Trophoblast cell (in vitro differentiated cells and primary cell): ENCODE measurements around the gene METTL8.

Experiments used
- DNase-seq, 2 donors: peaks; one replicate each; pipeline ENCODE4 v3.0.0-alpha.2; 2016
- H2AFZ ChIP-seq: 2 replicates; pipeline ENCODE4 v1.6.1; 2013; ENCODE audit warnings: low read length, moderate library complexity, mild to moderate bottlenecking; ENCODE audit not compliant: insufficient read depth, poor library complexity
- H2AK5ac ChIP-seq: 2 replicates; pipeline ENCODE4 v1.6.1; 2013; ENCODE audit warnings: mild to moderate bottlenecking, low read length
- H2BK120ac ChIP-seq: 2 replicates; pipeline ENCODE4 v1.6.1; 2013; ENCODE audit warnings: low read length, mild to moderate bottlenecking, moderate library complexity; ENCODE audit not compliant: insufficient read depth, poor library complexity
- H2BK12ac ChIP-seq: 2 replicates; pipeline ENCODE4 v1.6.1; 2013; ENCODE audit warnings: mild to moderate bottlenecking, low read length, moderate library complexity
- H2BK5ac ChIP-seq: 2 replicates; pipeline ENCODE4 v1.6.1; 2013; ENCODE audit warnings: low read length, low read depth, moderate library complexity, mild to moderate bottlenecking; ENCODE audit not compliant: poor library complexity
- H3K14ac ChIP-seq: 2 replicates; pipeline ENCODE4 v1.6.1; 2013; ENCODE audit warnings: mild to moderate bottlenecking, low read length
- H3K18ac ChIP-seq: 2 replicates; pipeline ENCODE4 v1.6.1; 2013; ENCODE audit warnings: mild to moderate bottlenecking, low read length
- H3K23ac ChIP-seq: 2 replicates; pipeline ENCODE4 v1.6.1; 2013; ENCODE audit warnings: low read length
- H3K27ac ChIP-seq: 2 replicates; pipeline ENCODE4 v1.5.1; 2013; ENCODE audit warnings: low read depth, mild to moderate bottlenecking, inconsistent platforms, low read length, moderate library complexity
- H3K27me3 ChIP-seq: 2 replicates; pipeline ENCODE4 v1.6.1; 2013; ENCODE audit warnings: inconsistent platforms, mild to moderate bottlenecking, low read length, moderate library complexity; ENCODE audit not compliant: insufficient read depth
- H3K36me3 ChIP-seq, 2 experiments: 1 replicate in 1 of 2; 2 replicates in 1 of 2; pipeline ENCODE4 v1.6.1; 2013; ENCODE audit warnings: low read length in 2 of 2, mild to moderate bottlenecking in 2 of 2, moderate library complexity in 1 of 2; ENCODE audit not compliant: insufficient read depth in 2 of 2, control insufficient read depth in 1 of 2
- H3K4ac ChIP-seq: 2 replicates; pipeline ENCODE4 v1.6.1; 2013; ENCODE audit warnings: low read depth, mild to moderate bottlenecking, low read length, moderate library complexity
- H3K4me1 ChIP-seq, 2 experiments: 1 replicate in 1 of 2; 2 replicates in 1 of 2; pipeline ENCODE4 v1.6.1; 2013; ENCODE audit warnings: low read length in 2 of 2, mild to moderate bottlenecking in 2 of 2, moderate library complexity in 1 of 2; ENCODE audit not compliant: insufficient read depth in 2 of 2, control insufficient read depth in 1 of 2
- H3K4me2 ChIP-seq: 2 replicates; pipeline ENCODE4 v1.6.1; 2013; ENCODE audit warnings: inconsistent platforms, mild to moderate bottlenecking, low read length, moderate library complexity
- H3K4me3 ChIP-seq: 2 replicates; pipeline ENCODE4 v1.5.1; 2013; ENCODE audit warnings: mild to moderate bottlenecking, low read depth, low read length, inconsistent platforms
- H3K79me1 ChIP-seq: one replicate; pipeline ENCODE4 v1.6.1; 2013; ENCODE audit warnings: low read length
- H3K79me2 ChIP-seq: 2 replicates; pipeline ENCODE4 v1.6.1; 2013; ENCODE audit warnings: low read length, mild to moderate bottlenecking; ENCODE audit not compliant: control insufficient read depth, insufficient read depth, poor library complexity
- H3K9ac ChIP-seq: 2 replicates; pipeline ENCODE4 v1.6.1; 2013; ENCODE audit warnings: mild to moderate bottlenecking, low read length
- H3K9me3 ChIP-seq: 2 replicates; pipeline ENCODE4 v1.6.1; 2013; ENCODE audit warnings: low read depth, mild to moderate bottlenecking, control low read depth, inconsistent platforms, low read length; ENCODE audit not compliant: insufficient read depth
- H4K12ac ChIP-seq: 2 replicates; pipeline ENCODE4 v1.6.1; 2013; ENCODE audit warnings: low read depth, mild to moderate bottlenecking, low read length, moderate library complexity
- H4K8ac ChIP-seq: 2 replicates; pipeline ENCODE4 v1.6.1; 2013; ENCODE audit warnings: low read depth, mild to moderate bottlenecking, low read length, moderate library complexity
- H4K91ac ChIP-seq: one replicate; pipeline ENCODE4 v1.6.1; 2013; ENCODE audit warnings: low read depth, mild to moderate bottlenecking, low read length, moderate library complexity
- WGBS: extraction: QIAGEN DNeasy Blood & Tissue Kit; methylation state at CpG from one replicate; pipeline ENCODE4 v1.1.7; 2013; ENCODE audit warnings: missing lambda C conversion rate; ENCODE audit not compliant: insufficient read length, insufficient coverage; ENCODE audit errors: extremely low coverage; 5-methylcytosine and 5-hydroxymethylcytosine counted together

Gene METTL8

GRCh38 chr2:171325886-171326585 is 107.8 kb downstream of the METTL8 start:
- Histone ChIP-seq H2BK12ac (no peak overlapping the region), H3K9me3 (no peaks in the 10 kb centered on the region), H3K9ac (no peak overlapping the region), H3K4ac (no peak overlapping the region), H2BK120ac (no peak overlapping the region), H3K79me1 (no peaks in the 10 kb centered on the region), H3K4me3 (no peak overlapping the region), H4K8ac (no peak overlapping the region), H4K91ac (no peak overlapping the region), H2BK5ac (no peak overlapping the region), H4K12ac (no peak overlapping the region), H3K27ac (no peak overlapping the region), H2AFZ (no peak overlapping the region), H3K27me3 (no peaks in the 10 kb centered on the region), H3K23ac (no peak overlapping the region), H3K4me1 (no peaks in the 10 kb centered on the region), H3K14ac (no peak overlapping the region), H3K79me2 (no peaks in the 10 kb centered on the region), H3K4me2 (no peak overlapping the region), H2AK5ac (no peak overlapping the region), H3K36me3 (peaks cover 0 to 3% of the 10 kb centered on the region in 2 experiments), H3K18ac (no peak overlapping the region)
- DNase-seq, result no peak
- no CpG with 5 or more reads among the region's 4 CpGs for WGBS

- WGBS, result no CpG with 5 or more reads among the region's 5 CpGs
These were observed 109.7 kb downstream of the METTL8 start for GRCh38 chr2:171323971-171324528.

GRCh38 chr2:171322928-171323327 is 110.9 kb downstream of the METTL8 start:
- no peak overlapping the region for H3K27ac ChIP-seq
- DNase-seq, result no peak
- no CpG with 5 or more reads among the region's 4 CpGs for WGBS
- H3K79me2 ChIP-seq, result no peaks in the 10 kb centered on the region
- no peak overlapping the region for H2AK5ac ChIP-seq
- H3K14ac ChIP-seq, result no peak overlapping the region
- H3K18ac ChIP-seq, result no peak overlapping the region
- no peak overlapping the region for H4K8ac ChIP-seq
- no peak overlapping the region for H4K91ac ChIP-seq
- no peaks in the 10 kb centered on the region for H3K27me3 ChIP-seq
- no peaks in the 10 kb centered on the region for H3K9me3 ChIP-seq
- no peak overlapping the region for H3K23ac ChIP-seq
- no peak overlapping the region for H2BK12ac ChIP-seq
- H2BK120ac ChIP-seq, result no peak overlapping the region
- H3K4ac ChIP-seq, result no peak overlapping the region
- H2AFZ ChIP-seq, result no peak overlapping the region
- no peak overlapping the region for H3K4me3 ChIP-seq
- H4K12ac ChIP-seq, result no peak overlapping the region
- no peak overlapping the region for H2BK5ac ChIP-seq
- H3K4me1 ChIP-seq, result no peaks in the 10 kb centered on the region
- H3K79me1 ChIP-seq, result no peaks in the 10 kb centered on the region
- peaks cover 0 to 3% of the 10 kb centered on the region in 2 experiments for H3K36me3 ChIP-seq
- no peak overlapping the region for H3K9ac ChIP-seq
- no peak overlapping the region for H3K4me2 ChIP-seq

More at GRCh38 chr2:171323971-171324528, 109.7 kb downstream of the METTL8 start:
- Histone ChIP-seq H3K27me3 (no peaks in the 10 kb centered on the region), H3K4me1 (no peaks in the 10 kb centered on the region), H4K12ac (no peak overlapping the region), H3K4ac (no peak overlapping the region), H3K27ac (no peak overlapping the region), H4K8ac (no peak overlapping the region), H3K18ac (no peak overlapping the region), H3K4me3 (no peak overlapping the region), H3K23ac (no peak overlapping the region), H3K36me3 (peaks cover 0 to 3% of the 10 kb centered on the region in 2 experiments), H3K79me1 (no peaks in the 10 kb centered on the region), H2BK5ac (no peak overlapping the region), H3K9me3 (no peaks in the 10 kb centered on the region), H3K79me2 (no peaks in the 10 kb centered on the region), H4K91ac (no peak overlapping the region), H2AK5ac (no peak overlapping the region), H3K9ac (no peak overlapping the region), H2BK120ac (no peak overlapping the region), H2AFZ (no peak overlapping the region), H3K14ac (no peak overlapping the region), H3K4me2 (no peak overlapping the region), H2BK12ac (no peak overlapping the region)
- DNase-seq, result no peak

- no peak for DNase-seq
- Histone ChIP-seq H3K27me3 (no peaks in the 10 kb centered on the region), H3K18ac (no peak overlapping the region), H2BK120ac (no peak overlapping the region), H3K9ac (no peak overlapping the region), H3K4me3 (no peak overlapping the region), H3K23ac (no peak overlapping the region), H3K36me3 (peaks cover 0 to 3% of the 10 kb centered on the region in 2 experiments), H4K8ac (no peak overlapping the region), H4K91ac (no peak overlapping the region), H3K14ac (no peak overlapping the region), H2AFZ (no peak overlapping the region), H3K79me2 (no peaks in the 10 kb centered on the region), H2AK5ac (no peak overlapping the region), H2BK5ac (no peak overlapping the region), H3K4ac (no peak overlapping the region), H3K9me3 (no peaks in the 10 kb centered on the region), H3K79me1 (no peaks in the 10 kb centered on the region), H3K27ac (no peak overlapping the region), H3K4me2 (no peak overlapping the region), H3K4me1 (no peaks in the 10 kb centered on the region), H2BK12ac (no peak overlapping the region), H4K12ac (no peak overlapping the region)
These were observed 113.1 kb downstream of the METTL8 start for GRCh38 chr2:171320731-171321130.
